ENCODE data around the gene GRID2. TPM values are rescaled to one million over a fixed set of nuclear protein-coding genes. Genes with fewer than 3 reads are reported as not detected.

The GRID2 gene
- total and polyA plus RNA-seq, 12 donors = 0.01 to 0.07 (median 0.07) TPM; not detected in 9

DNA sequence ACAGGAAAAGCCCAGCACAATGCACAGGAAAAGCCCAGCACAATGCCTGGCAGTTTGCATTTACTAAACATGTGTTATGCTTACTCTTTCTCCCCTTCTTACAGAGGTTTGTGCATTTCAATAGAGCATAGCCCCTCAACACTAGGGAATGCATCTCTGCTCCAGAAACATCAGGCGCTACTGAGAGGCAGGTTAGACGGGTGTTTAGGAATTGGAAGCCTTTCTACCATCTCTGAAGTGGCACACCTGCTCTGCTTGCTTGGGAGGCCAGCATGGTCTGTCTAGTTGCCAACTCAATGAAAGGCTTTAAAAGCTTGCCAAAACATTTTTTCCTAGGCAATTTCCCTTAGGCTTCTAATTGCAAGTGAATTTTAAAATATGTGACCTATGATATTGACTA lies 55.7 kb downstream of the GRID2 start:
- TF ChIP-seq, protein P1, sequence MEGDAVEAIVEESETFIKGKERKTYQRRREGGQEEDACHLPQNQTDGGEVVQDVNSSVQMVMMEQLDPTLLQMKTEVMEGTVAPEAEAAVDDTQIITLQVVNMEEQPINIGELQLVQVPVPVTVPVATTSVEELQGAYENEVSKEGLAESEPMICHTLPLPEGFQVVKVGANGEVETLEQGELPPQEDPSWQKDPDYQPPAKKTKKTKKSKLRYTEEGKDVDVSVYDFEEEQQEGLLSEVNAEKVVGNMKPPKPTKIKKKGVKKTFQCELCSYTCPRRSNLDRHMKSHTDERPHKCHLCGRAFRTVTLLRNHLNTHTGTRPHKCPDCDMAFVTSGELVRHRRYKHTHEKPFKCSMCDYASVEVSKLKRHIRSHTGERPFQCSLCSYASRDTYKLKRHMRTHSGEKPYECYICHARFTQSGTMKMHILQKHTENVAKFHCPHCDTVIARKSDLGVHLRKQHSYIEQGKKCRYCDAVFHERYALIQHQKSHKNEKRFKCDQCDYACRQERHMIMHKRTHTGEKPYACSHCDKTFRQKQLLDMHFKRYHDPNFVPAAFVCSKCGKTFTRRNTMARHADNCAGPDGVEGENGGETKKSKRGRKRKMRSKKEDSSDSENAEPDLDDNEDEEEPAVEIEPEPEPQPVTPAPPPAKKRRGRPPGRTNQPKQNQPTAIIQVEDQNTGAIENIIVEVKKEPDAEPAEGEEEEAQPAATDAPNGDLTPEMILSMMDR (IDR thresholded peaks at IDR 0.05) = no peak
- no peaks in the 10 kb centered on the region for H3K36me3 ChIP-seq
- no peaks in the 10 kb centered on the region for H3K27me3 ChIP-seq
- ATAC-seq (no peak), DNase-seq (no peak)
- H3K9me3 ChIP-seq = no peaks in the 10 kb centered on the region
- no peak overlapping the region for H3K4me3 ChIP-seq
- 60 to 75% methylated on average over 2 of the region's 2 CpGs for WGBS, 2 donors
- intact Hi-C loops (cut with DNase I) = no loop called here
- H3K4me1 ChIP-seq = no peaks in the 10 kb centered on the region
- H3K27ac ChIP-seq = no peak overlapping the region

DNA sequence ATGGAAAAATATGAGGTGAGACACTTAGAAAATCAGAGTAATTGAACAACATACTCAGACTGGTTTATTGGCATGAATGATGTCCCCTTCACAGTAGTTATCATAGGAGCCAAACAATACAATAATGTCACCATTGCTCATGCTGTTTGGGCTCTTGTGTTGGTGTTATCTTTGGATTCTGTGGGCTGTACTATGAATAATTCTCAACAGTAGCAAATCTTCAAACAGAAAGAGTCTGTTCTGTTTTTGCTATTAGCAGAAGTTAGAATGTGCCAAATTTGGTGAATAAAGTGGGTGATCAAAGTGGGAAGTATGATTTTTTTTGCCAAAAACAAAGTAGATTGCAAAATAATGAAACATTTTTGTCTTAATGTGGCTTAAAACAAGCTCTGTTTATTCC lies 58.3 kb downstream of the GRID2 start:
- no peak for ATAC-seq
- H3K9me3 ChIP-seq = no peaks in the 10 kb centered on the region
- H3K36me3 ChIP-seq = no peaks in the 10 kb centered on the region
- no peaks in the 10 kb centered on the region for H3K27me3 ChIP-seq
- intact Hi-C loops (cut with DNase I) = no loop called here
- DNase-seq = no peak
- no peak overlapping the region for H3K4me3 ChIP-seq
- no peaks in the 10 kb centered on the region for H3K4me1 ChIP-seq
- no peak overlapping the region for H3K27ac ChIP-seq
- TF ChIP-seq, protein P1 (IDR thresholded peaks at IDR 0.05) = no peak

DNA sequence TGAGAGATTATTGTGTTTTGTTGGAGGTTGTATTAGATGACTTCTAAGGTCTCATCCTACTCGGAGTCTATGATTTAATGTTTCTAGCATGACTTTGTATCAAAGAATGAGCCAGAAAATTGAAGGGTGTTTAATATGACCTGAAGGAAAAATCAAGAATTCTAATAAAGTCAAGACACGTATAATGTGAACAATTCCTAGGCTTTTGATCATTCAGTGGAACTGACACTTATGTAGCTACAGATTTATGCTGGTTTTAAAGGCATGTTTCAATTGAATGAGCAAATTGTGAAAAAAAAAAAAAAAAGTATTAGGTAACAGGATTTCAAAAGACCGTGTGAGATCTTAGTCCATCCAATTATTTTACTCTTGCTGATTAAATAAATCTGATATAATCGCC lies 64.9 kb downstream of the GRID2 start:
- 84 to 87% methylated on average over 4 of the region's 4 CpGs for WGBS, 2 donors
- TF ChIP-seq, protein P1 (IDR thresholded peaks at IDR 0.05) = no peak
- no peak for DNase-seq

DNA sequence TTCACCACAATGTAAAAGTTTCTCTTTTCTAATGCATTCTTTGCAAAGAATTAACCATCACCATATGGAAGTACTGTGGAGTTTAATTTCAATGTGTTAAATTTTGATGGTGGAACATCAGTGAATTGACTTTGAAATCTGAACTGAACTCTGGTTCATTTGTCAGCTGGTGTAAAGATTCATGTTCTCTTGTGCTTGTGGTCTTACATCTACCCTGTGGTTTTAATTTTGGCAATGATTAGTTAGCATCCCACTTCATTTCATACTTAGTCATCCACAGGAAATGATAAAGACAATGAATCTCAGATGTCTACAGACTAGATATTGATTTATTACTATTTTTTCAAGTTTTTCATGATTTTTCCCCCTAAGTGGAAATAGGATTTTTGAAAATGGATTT lies 77.8 kb downstream of the GRID2 start:
- intact Hi-C loops (cut with DNase I) = loop anchor here in 4 of 10 donors (10.0 kb wide), 1 partner anchor 1267 kb away; no protein-coding TSS in a partner anchor
- DNase-seq = no peak
- Histone ChIP-seq H3K4me3 (no peak overlapping the region), H3K27me3 (no peaks in the 10 kb centered on the region), H3K36me3 (no peaks in the 10 kb centered on the region), H3K4me1 (no peaks in the 10 kb centered on the region), H3K9me3 (peaks cover 0 to 3% (median 0%) of the 10 kb centered on the region in 11 donors), H3K27ac (no peak overlapping the region)
- TF ChIP-seq, protein P1 (IDR thresholded peaks at IDR 0.05) = no peak
- ATAC-seq = no peak

More for the DNA sequence above, 64.9 kb downstream of the GRID2 start:
- Histone ChIP-seq H3K9me3 (no peaks in the 10 kb centered on the region), H3K4me1 (no peaks in the 10 kb centered on the region), H3K27ac (no peak overlapping the region), H3K27me3 (no peaks in the 10 kb centered on the region), H3K4me3 (no peak overlapping the region), H3K36me3 (no peaks in the 10 kb centered on the region)
- no peak for ATAC-seq
- intact Hi-C loops (cut with DNase I) = no loop called here

All from heart right ventricle (tissue), 16 donors.